ENCODE data around the gene TSFM.

- TF ChIP-seq, protein P1, sequence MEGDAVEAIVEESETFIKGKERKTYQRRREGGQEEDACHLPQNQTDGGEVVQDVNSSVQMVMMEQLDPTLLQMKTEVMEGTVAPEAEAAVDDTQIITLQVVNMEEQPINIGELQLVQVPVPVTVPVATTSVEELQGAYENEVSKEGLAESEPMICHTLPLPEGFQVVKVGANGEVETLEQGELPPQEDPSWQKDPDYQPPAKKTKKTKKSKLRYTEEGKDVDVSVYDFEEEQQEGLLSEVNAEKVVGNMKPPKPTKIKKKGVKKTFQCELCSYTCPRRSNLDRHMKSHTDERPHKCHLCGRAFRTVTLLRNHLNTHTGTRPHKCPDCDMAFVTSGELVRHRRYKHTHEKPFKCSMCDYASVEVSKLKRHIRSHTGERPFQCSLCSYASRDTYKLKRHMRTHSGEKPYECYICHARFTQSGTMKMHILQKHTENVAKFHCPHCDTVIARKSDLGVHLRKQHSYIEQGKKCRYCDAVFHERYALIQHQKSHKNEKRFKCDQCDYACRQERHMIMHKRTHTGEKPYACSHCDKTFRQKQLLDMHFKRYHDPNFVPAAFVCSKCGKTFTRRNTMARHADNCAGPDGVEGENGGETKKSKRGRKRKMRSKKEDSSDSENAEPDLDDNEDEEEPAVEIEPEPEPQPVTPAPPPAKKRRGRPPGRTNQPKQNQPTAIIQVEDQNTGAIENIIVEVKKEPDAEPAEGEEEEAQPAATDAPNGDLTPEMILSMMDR (IDR thresholded peaks at IDR 0.05): no peak
- peak; percentile 46 to 88 for TF ChIP-seq POLR2A (IDR thresholded peaks at IDR 0.05)
These were observed 64.2 kb downstream of the TSFM start, which contains the start of gene CTDSP2 for GRCh38 chr12:57846577-57847319.

Measured in vagina (tissue), 2 donors.